Measurements from ENCODE around the gene FXYD6. TPM values are rescaled to one million over a fixed set of nuclear protein-coding genes. Genes with fewer than 3 reads are reported as not detected.

FXYD6 gene
- total RNA-seq, 2 experiments from 2014 or later, result not detected

GRCh38 chr11:117824571-117825537 is 51.6 kb downstream of the FXYD6 start, which contains the start of gene FXYD2:
TSS of gene FXYD2 (minus strand) at chr11:117824744. CDS start at chr11:117824678, 66 bp downstream.
- no peaks in the 10 kb centered on the region for H3K9me3 ChIP-seq (ENCODE audit: low read length)

DNA sequence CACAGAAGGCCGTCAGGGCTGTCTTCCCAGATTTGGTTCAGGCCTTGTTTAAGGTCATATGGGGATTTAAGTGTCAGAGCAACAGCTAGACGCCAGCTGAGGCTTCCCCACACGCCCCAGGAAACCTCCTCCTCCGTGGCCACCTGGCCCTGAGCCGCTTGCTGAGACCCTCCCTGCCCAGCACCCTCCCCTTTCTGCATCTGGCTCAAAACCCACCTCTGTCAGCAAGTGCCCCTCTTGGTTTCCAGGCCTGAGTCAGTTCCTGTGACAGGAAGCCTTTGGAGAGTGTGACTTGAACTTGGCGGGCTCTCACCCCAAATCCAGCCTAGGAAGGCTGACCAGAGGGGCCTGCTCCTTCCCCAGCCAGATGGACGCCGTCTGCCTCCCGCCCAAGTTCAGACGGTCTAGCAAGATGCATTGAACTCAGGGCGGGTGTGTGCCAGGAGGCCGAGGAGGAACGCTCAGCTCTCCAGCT is 52.5 kb downstream of the FXYD6 start:
- CTCF ChIA-PET (ENCODE audit: unreplicated experiment), result no interaction called here
- no peak for TF ChIP-seq EZH2phosphoT487 (IDR thresholded peaks at IDR 0.05; ENCODE audit: borderline replicate concordance, low read depth, low read length)
- TF ChIP-seq CTCF (conservative IDR thresholded peaks at IDR 0.05; ENCODE audit: low read length), result no peak
- Histone ChIP-seq H2AFZ (ENCODE audit: low read length) (no peak overlapping the region), H3K27ac (ENCODE audit: low read depth, low read length, poor library complexity, severe bottlenecking) (no peak overlapping the region), H3K9me2 (ENCODE audit: insufficient read depth, low read length) (no peaks in the 10 kb centered on the region), H3K36me3 (ENCODE audit: insufficient read depth, low read length) (no peaks in the 10 kb centered on the region), H3K4me1 (ENCODE audit: insufficient read depth, low read length, poor library complexity, severe bottlenecking) (no peaks in the 10 kb centered on the region), H3K4me3 (ENCODE audit: low read depth, low read length, poor library complexity, severe bottlenecking) (no peak overlapping the region), H3K79me2 (ENCODE audit: insufficient read depth, low read depth, low read length) (no peaks in the 10 kb centered on the region), H3K4me2 (ENCODE audit: low read length) (no peak overlapping the region), H4K20me1 (ENCODE audit: insufficient read depth, low read length) (no peaks in the 10 kb centered on the region), H3K9me3 (ENCODE audit: low read length) (no peaks in the 10 kb centered on the region)
- DNase-seq (ENCODE audit: low spot score), result no peak
- intact Hi-C loops (cut with micrococcal nuclease; ENCODE audit: unreplicated experiment), result no loop called here
- POLR2A ChIA-PET, result interaction anchor here (1.1 kb wide), 1 partner anchor 9 kb away, joined by 3 read pairs; no protein-coding TSS in a partner anchor
- no TSS peak for BruUV-seq (replicated peaks)

More at GRCh38 chr11:117824571-117825537, 51.6 kb downstream of the FXYD6 start, which contains the start of gene FXYD2:
- DNase-seq (ENCODE audit: low spot score), result no peak
- H2AFZ ChIP-seq (ENCODE audit: low read length), result no peak within 1 kb of the TSS
- BruUV-seq (replicated peaks), result no TSS peak
- no peaks in the 10 kb centered on the region for H4K20me1 ChIP-seq (ENCODE audit: insufficient read depth, low read length)
- CTCF ChIA-PET (ENCODE audit: unreplicated experiment), result interaction anchor here (1.1 kb wide), 1 partner anchor 9 kb away, joined by 3 read pairs; no protein-coding TSS in a partner anchor
- H3K27ac ChIP-seq (ENCODE audit: low read depth, low read length, poor library complexity, severe bottlenecking), result no peak within 1 kb of the TSS
- no peaks in the 10 kb centered on the region for H3K9me2 ChIP-seq (ENCODE audit: insufficient read depth, low read length)
- intact Hi-C loops (cut with micrococcal nuclease; ENCODE audit: unreplicated experiment), result no loop called here
- H3K36me3 ChIP-seq (ENCODE audit: insufficient read depth, low read length), result no peaks in the 10 kb centered on the region
- H3K79me2 ChIP-seq (ENCODE audit: insufficient read depth, low read depth, low read length), result no peaks in the 10 kb centered on the region
- no peak within 1 kb of the TSS for H3K4me2 ChIP-seq (ENCODE audit: low read length)
- H3K4me3 ChIP-seq (ENCODE audit: low read depth, low read length, poor library complexity, severe bottlenecking), result no peak within 1 kb of the TSS
- H3K4me1 ChIP-seq (ENCODE audit: insufficient read depth, low read length, poor library complexity, severe bottlenecking), result no peaks in the 10 kb centered on the region
- POLR2A ChIA-PET, result interaction anchor here (1.1 kb wide), 1 partner anchor 9 kb away, joined by 3 read pairs; no protein-coding TSS in a partner anchor
- TF ChIP-seq CTCF (conservative IDR thresholded peaks at IDR 0.05; ENCODE audit: low read length), result no peak

Measured in OCI-LY7 (cell line).